Mesendoderm (in vitro differentiated cells): Measurements from ENCODE around the gene ACVR1.

Source experiments
- DNase-seq: peaks from one replicate; pipeline ENCODE4 v3.0.0; 2013
- H2AK5ac ChIP-seq: 2 replicates; pipeline ENCODE4 v1.6.1; 2013; ENCODE audit warnings: low read length, inconsistent platforms
- H2BK120ac ChIP-seq: 2 replicates; pipeline ENCODE4 v1.6.1; 2013; ENCODE audit warnings: low read depth, mild to moderate bottlenecking, low read length, moderate library complexity, mixed read lengths
- H2BK15ac ChIP-seq: replicated peaks from 2 replicates; pipeline ENCODE4 v1.6.1; 2013; ENCODE audit warnings: low read depth, mild to moderate bottlenecking, moderate library complexity
- H2BK5ac ChIP-seq: 2 replicates; pipeline ENCODE4 v1.6.1; 2013; ENCODE audit warnings: low read length, inconsistent platforms
- H3K18ac ChIP-seq: 2 replicates; pipeline ENCODE4 v1.6.1; 2013; ENCODE audit warnings: mild to moderate bottlenecking, low read length, mixed read lengths
- H3K23ac ChIP-seq: one replicate; pipeline ENCODE4 v1.6.1; 2013; ENCODE audit warnings: low read length
- H3K27ac ChIP-seq: 2 replicates; pipeline ENCODE4 v1.5.1; 2013; ENCODE audit warnings: low read depth, mild to moderate bottlenecking, inconsistent platforms, low read length, moderate library complexity
- H3K27me3 ChIP-seq: 2 replicates; pipeline ENCODE4 v1.6.1; 2013; ENCODE audit warnings: low read length, control low read depth, mild to moderate bottlenecking, inconsistent platforms; ENCODE audit not compliant: insufficient read depth, poor library complexity
- H3K36me3 ChIP-seq: 2 replicates; pipeline ENCODE4 v1.6.1; 2013; ENCODE audit warnings: low read length, inconsistent platforms; ENCODE audit not compliant: control insufficient read depth, insufficient read depth
- H3K4ac ChIP-seq: one replicate; pipeline ENCODE4 v1.6.1; 2013; ENCODE audit warnings: low read depth, mild to moderate bottlenecking, low read length, moderate library complexity
- H3K4me1 ChIP-seq: 2 replicates; pipeline ENCODE4 v1.6.1; 2013; ENCODE audit warnings: low read depth, low read length, inconsistent platforms; ENCODE audit not compliant: control insufficient read depth
- H3K4me2 ChIP-seq: 2 replicates; pipeline ENCODE4 v1.6.1; 2013; ENCODE audit warnings: low read length
- H3K4me3 ChIP-seq: 2 replicates; pipeline ENCODE4 v1.5.1; 2013; ENCODE audit warnings: mild to moderate bottlenecking, low read length
- H3K56ac ChIP-seq: one replicate; pipeline ENCODE4 v1.6.1; 2013; ENCODE audit warnings: low read length
- H3K79me1 ChIP-seq: 2 replicates; pipeline ENCODE4 v1.6.1; 2013; ENCODE audit warnings: low read length, inconsistent platforms
- H3K79me2 ChIP-seq: 2 replicates; pipeline ENCODE4 v1.6.1; 2013; ENCODE audit warnings: mild to moderate bottlenecking, low read length; ENCODE audit not compliant: control insufficient read depth, insufficient read depth
- H3K9ac ChIP-seq: 2 replicates; pipeline ENCODE4 v1.6.1; 2013; ENCODE audit warnings: low read length, inconsistent platforms
- H4K5ac ChIP-seq: one replicate; pipeline ENCODE4 v1.6.1; 2013; ENCODE audit warnings: low read length
- H4K8ac ChIP-seq: one replicate; pipeline ENCODE4 v1.6.1; 2013; ENCODE audit warnings: low read depth, mild to moderate bottlenecking, control low read depth, low read length, moderate library complexity
- WGBS: extraction: QIAGEN DNeasy Blood & Tissue Kit; methylation state at CpG from one replicate; pipeline ENCODE4 v1.1.7; 2013; ENCODE audit warnings: low lambda C conversion rate, missing lambda C conversion rate; ENCODE audit not compliant: insufficient coverage; ENCODE audit errors: extremely low coverage; 5-methylcytosine and 5-hydroxymethylcytosine counted together

ACVR1 gene

DNA sequence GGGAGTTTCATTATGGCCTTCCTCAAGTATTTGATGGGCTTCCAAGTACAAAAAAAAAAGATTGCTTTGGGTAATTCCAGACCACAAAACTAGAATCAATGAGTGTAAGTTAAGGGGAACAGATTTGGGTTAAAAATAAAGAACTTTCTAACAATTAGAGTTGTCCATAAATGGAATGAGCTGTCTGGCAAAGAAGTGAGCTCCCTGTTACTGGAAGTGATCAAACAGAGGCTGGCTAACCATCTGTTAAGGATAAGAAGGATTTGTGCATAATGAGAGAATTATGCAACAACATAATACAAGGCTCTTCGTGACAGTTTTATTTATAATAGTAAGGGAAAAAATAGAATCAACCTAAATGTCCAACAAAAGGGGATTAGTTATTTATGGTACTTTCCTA lies 44.6 kb upstream of the ACVR1 start:
- WGBS = no CpG with 5 or more reads among the region's 1 CpG
- no peaks in the 10 kb centered on the region for H3K79me2 ChIP-seq

DNA sequence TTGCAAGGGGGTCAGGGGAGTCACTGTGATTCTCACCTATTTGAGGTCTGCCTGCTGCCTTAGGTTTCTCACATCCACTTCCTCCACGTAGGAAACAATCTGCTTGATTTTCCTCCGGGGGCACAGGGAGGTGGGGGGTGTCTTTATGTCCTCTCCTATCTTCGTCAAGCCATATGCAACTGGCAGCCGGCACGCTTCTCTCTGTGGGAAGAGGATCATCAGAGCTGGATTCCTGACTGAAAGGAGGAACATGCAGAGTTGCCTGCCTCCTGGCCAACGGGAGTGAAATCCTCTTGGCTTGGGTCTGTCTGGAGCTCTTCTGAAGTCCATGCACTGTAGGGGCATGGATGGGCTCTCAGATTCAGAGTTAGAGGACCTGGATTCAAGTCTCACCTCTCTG lies 43.1 kb upstream of the ACVR1 start:
- H3K9ac ChIP-seq = no peak overlapping the region
- no peak overlapping the region for H2BK15ac ChIP-seq
- no peak overlapping the region for H3K18ac ChIP-seq
- no peak overlapping the region for H3K27ac ChIP-seq
- peaks cover 2% of the 10 kb centered on the region for H3K4me1 ChIP-seq
- no peak for DNase-seq
- no peaks in the 10 kb centered on the region for H3K79me2 ChIP-seq
- H4K5ac ChIP-seq = no peak overlapping the region
- no peak overlapping the region for H3K4me2 ChIP-seq
- no CpG with 5 or more reads among the region's 6 CpGs for WGBS
- H2BK120ac ChIP-seq = no peak overlapping the region
- H3K36me3 ChIP-seq = no peaks in the 10 kb centered on the region
- H2AK5ac ChIP-seq = no peak overlapping the region
- no peak overlapping the region for H3K4me3 ChIP-seq
- no peak overlapping the region for H3K23ac ChIP-seq
- no peak overlapping the region for H3K4ac ChIP-seq
- no peaks in the 10 kb centered on the region for H3K27me3 ChIP-seq
- peak overlapping the region; percentile 51 for H3K56ac ChIP-seq
- H2BK5ac ChIP-seq = no peak overlapping the region
- H4K8ac ChIP-seq = no peak overlapping the region
- H3K79me1 ChIP-seq = no peaks in the 10 kb centered on the region

More for the DNA sequence above, 44.6 kb upstream of the ACVR1 start:
- H3K4me3 ChIP-seq = no peak overlapping the region
- no peak overlapping the region for H3K4me2 ChIP-seq
- H3K79me1 ChIP-seq = no peaks in the 10 kb centered on the region
- H4K5ac ChIP-seq = no peak overlapping the region
- no peak overlapping the region for H2AK5ac ChIP-seq
- H3K4me1 ChIP-seq = peaks cover 4% of the 10 kb centered on the region
- H2BK120ac ChIP-seq = no peak overlapping the region
- H4K8ac ChIP-seq = no peak overlapping the region
- no peak overlapping the region for H3K56ac ChIP-seq
- H3K27me3 ChIP-seq = no peaks in the 10 kb centered on the region
- H3K18ac ChIP-seq = no peak overlapping the region
- no peak overlapping the region for H3K27ac ChIP-seq
- no peak overlapping the region for H3K4ac ChIP-seq
- no peak overlapping the region for H3K9ac ChIP-seq
- no peak overlapping the region for H3K23ac ChIP-seq
- no peaks in the 10 kb centered on the region for H3K36me3 ChIP-seq
- H2BK15ac ChIP-seq = no peak overlapping the region
- DNase-seq = no peak
- H2BK5ac ChIP-seq = no peak overlapping the region

DNA sequence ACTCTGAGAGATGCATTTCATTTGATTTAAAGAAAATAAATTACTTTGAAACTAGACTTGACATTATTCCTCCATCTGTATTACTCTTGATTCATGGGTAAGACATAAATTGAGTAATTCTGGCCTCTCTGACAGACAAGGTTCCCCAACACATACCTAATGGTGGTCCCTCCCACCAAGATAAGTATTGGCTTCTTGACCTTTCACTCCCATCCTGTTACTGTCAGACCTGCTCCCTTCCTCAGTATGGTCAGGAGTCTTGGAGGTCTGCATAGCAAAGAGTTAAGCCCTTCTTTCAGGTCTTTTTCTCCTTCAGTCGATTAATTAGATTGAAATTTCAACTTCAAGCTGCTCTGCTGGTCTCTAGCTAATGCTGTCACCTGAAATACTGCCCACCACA lies 42.2 kb upstream of the ACVR1 start:
- Histone ChIP-seq H3K79me2 (no peaks in the 10 kb centered on the region), H3K23ac (no peak overlapping the region), H3K27ac (no peak overlapping the region)

DNA sequence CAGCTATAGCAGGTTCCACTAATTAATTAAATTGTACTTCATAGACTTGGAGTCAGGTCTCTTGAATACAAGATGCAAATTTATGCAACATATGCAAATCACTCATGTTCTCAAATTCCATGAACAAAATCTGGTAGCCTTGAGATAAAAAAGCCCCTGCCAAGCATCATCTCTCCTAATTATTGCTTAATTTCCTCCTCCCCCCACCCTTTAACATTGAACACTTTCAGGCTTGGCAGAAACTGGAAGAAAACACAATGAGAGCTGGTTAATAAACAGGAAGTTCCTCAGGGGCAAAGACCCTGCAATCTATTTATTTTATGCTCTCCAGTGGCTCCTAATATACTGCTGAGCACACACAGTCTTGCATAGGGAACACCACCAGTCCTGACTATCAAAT lies 35.6 kb upstream of the ACVR1 start:
- no peak overlapping the region for H3K4ac ChIP-seq
- no peak overlapping the region for H2AK5ac ChIP-seq
- H4K5ac ChIP-seq = no peak overlapping the region
- no peak overlapping the region for H2BK120ac ChIP-seq
- no peak overlapping the region for H4K8ac ChIP-seq
- H3K4me3 ChIP-seq = no peak overlapping the region
- no peaks in the 10 kb centered on the region for H3K27me3 ChIP-seq
- H2BK5ac ChIP-seq = no peak overlapping the region
- H3K27ac ChIP-seq = no peak overlapping the region
- no peaks in the 10 kb centered on the region for H3K79me2 ChIP-seq
- H2BK15ac ChIP-seq = no peak overlapping the region
- no peak overlapping the region for H3K23ac ChIP-seq
- DNase-seq = no peak
- no peak overlapping the region for H3K56ac ChIP-seq
- H3K4me2 ChIP-seq = no peak overlapping the region
- peaks cover 6% of the 10 kb centered on the region for H3K4me1 ChIP-seq
- H3K36me3 ChIP-seq = no peaks in the 10 kb centered on the region
- no peak overlapping the region for H3K9ac ChIP-seq
- no peaks in the 10 kb centered on the region for H3K79me1 ChIP-seq
- no peak overlapping the region for H3K18ac ChIP-seq

More for the DNA sequence above, 42.2 kb upstream of the ACVR1 start:
- H4K8ac ChIP-seq = no peak overlapping the region
- no peak overlapping the region for H4K5ac ChIP-seq
- no peaks in the 10 kb centered on the region for H3K79me1 ChIP-seq
- DNase-seq = no peak
- no peaks in the 10 kb centered on the region for H3K27me3 ChIP-seq
- H3K4me1 ChIP-seq = peaks cover 2% of the 10 kb centered on the region
- no peak overlapping the region for H2BK5ac ChIP-seq
- H2AK5ac ChIP-seq = no peak overlapping the region
- no peak overlapping the region for H3K56ac ChIP-seq
- no peak overlapping the region for H2BK120ac ChIP-seq
- no CpG with 5 or more reads among the region's 1 CpG for WGBS
- no peaks in the 10 kb centered on the region for H3K36me3 ChIP-seq
- H3K4me3 ChIP-seq = no peak overlapping the region
- H3K18ac ChIP-seq = no peak overlapping the region
- H3K4ac ChIP-seq = no peak overlapping the region
- no peak overlapping the region for H2BK15ac ChIP-seq
- H3K4me2 ChIP-seq = no peak overlapping the region
- H3K9ac ChIP-seq = no peak overlapping the region

DNA sequence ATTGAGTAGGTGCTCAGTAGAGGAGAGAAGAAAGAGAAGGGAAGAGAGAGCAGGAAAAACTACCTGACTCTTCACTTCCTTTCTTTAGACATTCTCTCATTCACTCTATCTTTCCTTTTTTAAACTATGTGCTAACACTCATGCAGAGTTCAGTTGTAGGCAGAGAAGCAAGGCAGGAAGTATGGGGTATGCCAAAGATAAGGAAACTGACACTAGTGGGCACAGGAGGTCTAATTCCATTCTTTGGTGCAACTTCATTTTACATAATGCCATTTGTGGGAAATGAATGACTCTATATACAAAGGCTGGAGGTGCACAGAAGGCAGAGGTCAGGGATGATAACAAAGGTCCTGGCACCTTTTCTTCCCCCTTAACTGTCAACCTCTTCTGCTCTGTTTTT lies 35.1 kb upstream of the ACVR1 start:
- Histone ChIP-seq H4K8ac (no peak overlapping the region), H3K79me1 (no peaks in the 10 kb centered on the region), H3K9ac (no peak overlapping the region), H4K5ac (no peak overlapping the region), H3K27ac (no peak overlapping the region), H3K56ac (no peak overlapping the region), H2BK5ac (no peak overlapping the region), H2BK15ac (no peak overlapping the region), H3K4me1 (peaks cover 6% of the 10 kb centered on the region), H3K23ac (no peak overlapping the region), H3K18ac (no peak overlapping the region), H2AK5ac (no peak overlapping the region), H3K4me3 (no peak overlapping the region), H2BK120ac (no peak overlapping the region), H3K4ac (no peak overlapping the region), H3K4me2 (no peak overlapping the region), H3K27me3 (no peaks in the 10 kb centered on the region), H3K36me3 (no peaks in the 10 kb centered on the region), H3K79me2 (no peaks in the 10 kb centered on the region)
- no peak for DNase-seq

DNA sequence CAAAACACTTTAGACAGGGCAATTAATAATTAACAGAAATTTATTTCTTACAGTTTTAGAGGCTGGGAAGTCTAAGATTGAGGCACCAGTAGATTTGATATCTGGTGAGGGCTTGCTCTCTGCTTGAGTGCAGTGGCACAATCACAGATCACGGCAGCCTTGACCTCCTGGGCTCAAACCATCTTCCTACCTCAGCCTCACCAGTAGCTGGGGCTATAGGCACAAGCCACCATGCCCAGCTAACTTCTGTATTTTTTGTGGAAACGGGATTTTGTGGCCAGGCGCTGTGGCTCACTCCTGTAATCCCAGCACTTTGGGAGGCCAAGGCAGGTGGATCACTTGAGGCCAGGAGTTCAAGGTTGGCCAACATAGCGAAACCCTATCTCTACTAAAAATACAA lies 29.0 kb upstream of the ACVR1 start:
- H3K79me1 ChIP-seq = no peaks in the 10 kb centered on the region
- H3K18ac ChIP-seq = no peak overlapping the region
- no peak overlapping the region for H3K56ac ChIP-seq
- H3K9ac ChIP-seq = no peak overlapping the region
- H3K36me3 ChIP-seq = no peaks in the 10 kb centered on the region
- H2AK5ac ChIP-seq = no peak overlapping the region
- H4K8ac ChIP-seq = no peak overlapping the region
- H3K23ac ChIP-seq = no peak overlapping the region
- no peaks in the 10 kb centered on the region for H3K27me3 ChIP-seq
- no peak overlapping the region for H2BK120ac ChIP-seq
- peaks cover 3% of the 10 kb centered on the region for H3K4me1 ChIP-seq
- H3K4me3 ChIP-seq = no peak overlapping the region
- H2BK15ac ChIP-seq = no peak overlapping the region
- peak; percentile 31 for DNase-seq
- WGBS = no CpG with 5 or more reads among the region's 4 CpGs
- H3K79me2 ChIP-seq = no peaks in the 10 kb centered on the region
- H3K4ac ChIP-seq = no peak overlapping the region
- no peak overlapping the region for H4K5ac ChIP-seq
- H3K27ac ChIP-seq = no peak overlapping the region
- H2BK5ac ChIP-seq = no peak overlapping the region
- no peak overlapping the region for H3K4me2 ChIP-seq
